Endothelial cell (in vitro differentiated cells): Measurements from ENCODE around the gene CNMD. TPM values are rescaled to one million over a fixed set of nuclear protein-coding genes. Genes with fewer than 3 reads are reported as not detected.
"Not testable (repeated sequence)": the region's sequence is repeated elsewhere in the genome, so short reads cannot be mapped to it uniquely, and the experiment has no call there.

Experiments used
- DNase-seq: peaks from one replicate; pipeline ENCODE4 v3.0.0; 2021; ENCODE audit warnings: low spot score
- H3K27ac Mint-ChIP-seq: one replicate; pipeline ENCODE4 v1.8.0; 2021; ENCODE audit warnings: mixed read lengths, inconsistent platforms; ENCODE audit not compliant: unreplicated experiment
- H3K27me3 Mint-ChIP-seq: one replicate; pipeline ENCODE4 v1.8.0; 2021; ENCODE audit warnings: mild to moderate bottlenecking, moderate library complexity, mixed read lengths, inconsistent platforms; ENCODE audit not compliant: unreplicated experiment
- H3K36me3 Mint-ChIP-seq: one replicate; pipeline ENCODE4 v1.8.0; 2021; ENCODE audit warnings: mild to moderate bottlenecking, low read depth, mixed read lengths, inconsistent platforms; ENCODE audit not compliant: unreplicated experiment
- H3K4me1 Mint-ChIP-seq: one replicate; pipeline ENCODE4 v1.8.0; 2021; ENCODE audit warnings: mild to moderate bottlenecking, mixed read lengths, inconsistent platforms; ENCODE audit not compliant: unreplicated experiment
- H3K4me3 Mint-ChIP-seq: one replicate; pipeline ENCODE4 v1.8.0; 2021; ENCODE audit warnings: mild to moderate bottlenecking, mixed read lengths, inconsistent platforms; ENCODE audit not compliant: unreplicated experiment
- H3K9me3 Mint-ChIP-seq: one replicate; pipeline ENCODE4 v1.8.0; 2021; ENCODE audit warnings: mixed read lengths, inconsistent platforms; ENCODE audit not compliant: unreplicated experiment
- total RNA-seq: library from RNA; stranded (reverse); fragmentation: NEBNext Ultra II Directional; extraction: Animal tissue kit (Norgen Biotek cat#: 25700); gene quantifications from one replicate; pipeline ENCODE4 v1.2.1, GENCODE V29; 2021; ENCODE audit not compliant: unreplicated experiment
- TF ChIP-seq, protein P1 (sequence below): fragments of 200-600 bp; sonication (generic); IDR thresholded peaks from one replicate; pipeline ENCODE4 v1.5.0; 2021; ENCODE audit warnings: antibody characterized with exemption; ENCODE audit not compliant: unreplicated experiment

CNMD gene
- total RNA-seq, 1 donor from 2014 or later = 1.8 TPM

DNA sequence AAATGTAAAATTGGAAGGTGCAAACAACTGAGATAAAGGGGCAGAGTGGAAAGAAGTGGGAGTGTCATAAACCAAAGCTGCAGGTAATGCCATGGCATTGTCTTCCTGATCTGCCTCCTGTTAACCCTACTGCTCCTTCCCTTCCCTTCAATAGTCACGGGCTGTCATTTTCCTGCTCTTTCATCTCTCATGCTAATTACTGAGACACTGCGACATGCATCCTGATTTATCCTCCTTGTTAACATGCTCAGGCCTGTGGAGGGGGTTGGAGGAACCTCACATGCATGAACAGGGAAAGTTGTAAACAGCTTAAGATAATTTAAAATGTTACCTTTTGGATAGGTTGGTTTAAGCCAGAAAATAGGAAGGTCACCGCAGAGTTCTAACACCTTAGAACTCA is 27.2 kb downstream of the CNMD start:
- Mint-ChIP-seq H3K27me3 (no peaks in the 10 kb centered on the region), H3K4me3 (no peak overlapping the region), H3K27ac (no peak overlapping the region), H3K9me3 (no peaks in the 10 kb centered on the region), H3K4me1 (peaks cover 24% of the 10 kb centered on the region), H3K36me3 (peaks cover 12% of the 10 kb centered on the region)
- TF ChIP-seq, protein P1, sequence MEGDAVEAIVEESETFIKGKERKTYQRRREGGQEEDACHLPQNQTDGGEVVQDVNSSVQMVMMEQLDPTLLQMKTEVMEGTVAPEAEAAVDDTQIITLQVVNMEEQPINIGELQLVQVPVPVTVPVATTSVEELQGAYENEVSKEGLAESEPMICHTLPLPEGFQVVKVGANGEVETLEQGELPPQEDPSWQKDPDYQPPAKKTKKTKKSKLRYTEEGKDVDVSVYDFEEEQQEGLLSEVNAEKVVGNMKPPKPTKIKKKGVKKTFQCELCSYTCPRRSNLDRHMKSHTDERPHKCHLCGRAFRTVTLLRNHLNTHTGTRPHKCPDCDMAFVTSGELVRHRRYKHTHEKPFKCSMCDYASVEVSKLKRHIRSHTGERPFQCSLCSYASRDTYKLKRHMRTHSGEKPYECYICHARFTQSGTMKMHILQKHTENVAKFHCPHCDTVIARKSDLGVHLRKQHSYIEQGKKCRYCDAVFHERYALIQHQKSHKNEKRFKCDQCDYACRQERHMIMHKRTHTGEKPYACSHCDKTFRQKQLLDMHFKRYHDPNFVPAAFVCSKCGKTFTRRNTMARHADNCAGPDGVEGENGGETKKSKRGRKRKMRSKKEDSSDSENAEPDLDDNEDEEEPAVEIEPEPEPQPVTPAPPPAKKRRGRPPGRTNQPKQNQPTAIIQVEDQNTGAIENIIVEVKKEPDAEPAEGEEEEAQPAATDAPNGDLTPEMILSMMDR = no peak
- no peak for DNase-seq

DNA sequence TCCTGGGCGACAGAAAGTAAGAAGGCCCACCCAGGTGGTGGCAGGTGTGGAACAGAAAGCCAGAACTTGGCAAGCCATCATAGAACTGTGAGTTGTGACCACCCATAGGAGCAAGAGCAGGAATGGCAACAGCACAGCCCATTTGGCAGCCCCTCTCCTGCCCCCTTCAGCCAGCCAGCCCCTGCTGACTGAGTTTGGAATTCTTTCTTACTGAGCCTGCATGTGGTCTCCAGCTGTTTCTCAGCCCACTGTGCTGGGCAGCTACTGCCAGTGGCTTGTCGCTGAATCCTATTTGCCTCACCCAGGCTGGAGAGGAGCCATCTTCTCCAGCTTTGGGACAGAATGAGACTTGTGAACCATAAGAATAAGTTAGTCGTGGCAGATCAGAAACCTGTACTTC is 28.3 kb downstream of the CNMD start:
- Mint-ChIP-seq H3K9me3 (no peaks in the 10 kb centered on the region), H3K27ac (no peak overlapping the region), H3K4me1 (peaks cover 24% of the 10 kb centered on the region), H3K36me3 (peaks cover 4% of the 10 kb centered on the region), H3K4me3 (no peak overlapping the region), H3K27me3 (no peaks in the 10 kb centered on the region)
- peak; percentile 10 for DNase-seq
- TF ChIP-seq, protein P1 = no peak

DNA sequence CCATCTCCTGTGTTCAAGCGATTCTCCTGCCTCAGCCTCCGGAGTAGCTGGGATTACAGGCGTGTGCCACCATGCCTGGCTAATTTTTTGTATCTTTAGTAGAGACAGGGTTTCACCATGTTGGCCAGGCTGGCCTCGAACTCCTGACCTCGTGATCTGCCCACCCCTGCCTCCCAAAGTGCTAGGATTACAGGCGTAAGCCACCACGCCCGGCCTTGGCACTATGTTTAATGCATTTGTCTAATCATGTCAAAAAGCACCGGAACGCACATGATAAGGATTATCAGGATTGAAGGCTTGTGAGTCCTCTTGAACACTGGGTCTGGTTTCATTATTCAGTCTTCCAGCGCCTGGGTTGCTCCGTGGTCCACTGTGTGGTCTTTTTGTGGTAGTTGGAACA is 31.4 kb downstream of the CNMD start:
- H3K27ac Mint-ChIP-seq, H3K36me3 Mint-ChIP-seq, DNase-seq, H3K9me3 Mint-ChIP-seq, H3K27me3 Mint-ChIP-seq, H3K4me3 Mint-ChIP-seq: not testable (repeated sequence)
- H3K4me1 Mint-ChIP-seq = peaks cover 15% of the 10 kb centered on the region

DNA sequence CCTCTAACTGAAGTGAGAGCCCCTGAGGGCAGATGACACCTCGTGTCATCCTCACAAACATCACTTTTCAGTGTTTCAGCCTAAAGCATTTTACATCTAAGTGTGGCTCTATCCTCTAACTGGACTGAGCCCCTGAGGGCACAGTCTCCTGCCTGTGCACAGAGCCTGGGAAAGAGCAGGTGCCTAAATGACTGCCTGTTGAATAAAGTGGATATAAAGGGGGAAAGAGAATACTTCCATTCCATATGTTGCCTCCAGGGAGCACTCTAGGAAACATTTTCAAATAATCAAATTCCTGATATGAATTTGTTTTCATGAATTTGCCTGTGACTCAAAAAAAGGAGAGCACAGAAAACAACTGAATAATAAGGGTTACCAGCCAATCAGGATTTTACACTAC is 32.2 kb downstream of the CNMD start:
- no peaks in the 10 kb centered on the region for H3K27me3 Mint-ChIP-seq
- H3K9me3 Mint-ChIP-seq = no peaks in the 10 kb centered on the region
- H3K36me3 Mint-ChIP-seq = no peaks in the 10 kb centered on the region
- no peak for DNase-seq
- H3K4me3 Mint-ChIP-seq = no peak overlapping the region
- TF ChIP-seq, protein P1 = no peak
- peaks cover 6% of the 10 kb centered on the region for H3K4me1 Mint-ChIP-seq
- no peak overlapping the region for H3K27ac Mint-ChIP-seq

DNA sequence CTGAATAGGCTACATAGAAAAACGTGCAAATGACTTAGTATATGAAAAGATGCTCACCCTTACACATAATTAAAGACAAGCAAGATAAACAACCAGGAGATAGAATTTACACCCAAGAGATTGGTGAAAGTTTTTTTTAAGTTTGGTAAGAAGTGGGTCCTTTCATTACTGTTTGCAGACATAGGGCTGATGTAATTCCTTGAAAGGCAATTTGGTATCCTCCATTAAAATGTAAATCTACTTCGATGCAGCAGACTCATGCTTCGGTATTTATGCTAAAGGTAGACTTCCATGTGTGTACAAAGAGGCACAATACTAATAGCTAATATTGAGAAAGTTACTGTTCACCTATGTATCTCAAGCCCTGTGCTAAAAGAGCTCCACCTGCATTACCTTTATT is 33.5 kb downstream of the CNMD start:
- no peaks in the 10 kb centered on the region for H3K27me3 Mint-ChIP-seq
- no peak overlapping the region for H3K4me3 Mint-ChIP-seq
- H3K27ac Mint-ChIP-seq = no peak overlapping the region
- peaks cover 11% of the 10 kb centered on the region for H3K4me1 Mint-ChIP-seq
- TF ChIP-seq, protein P1 = no peak
- no peaks in the 10 kb centered on the region for H3K36me3 Mint-ChIP-seq
- H3K9me3 Mint-ChIP-seq = no peaks in the 10 kb centered on the region
- DNase-seq = no peak

DNA sequence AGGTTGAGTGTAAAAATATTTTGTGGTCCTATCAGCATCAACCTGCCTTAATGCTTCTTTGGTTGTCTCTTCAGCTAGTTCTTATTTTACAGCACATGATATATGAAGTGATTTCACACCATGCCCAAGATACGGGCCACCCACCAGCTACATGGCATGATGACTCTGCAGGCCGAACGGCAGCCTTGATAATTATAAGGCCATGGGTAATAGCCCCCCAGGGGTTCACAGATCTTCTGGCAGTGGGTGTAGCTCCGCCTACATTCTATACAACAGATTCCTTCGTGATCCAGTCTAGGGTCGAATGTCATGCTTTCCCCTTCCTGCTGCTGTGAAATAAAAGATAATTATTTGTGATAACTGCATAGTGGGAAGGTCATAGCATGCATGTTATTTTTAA is 36.1 kb downstream of the CNMD start:
- Mint-ChIP-seq H3K36me3 (no peaks in the 10 kb centered on the region), H3K27me3 (no peaks in the 10 kb centered on the region), H3K9me3 (no peaks in the 10 kb centered on the region), H3K4me1 (peaks cover 11% of the 10 kb centered on the region), H3K27ac (no peak overlapping the region), H3K4me3 (no peak overlapping the region)
- TF ChIP-seq, protein P1 = no peak
- DNase-seq = no peak
